Stimulated activated CD8-positive, alpha-beta memory T cell treated with anti-CD3 and anti-CD28 coated beads, Interleukin-4, amount 100 ng/mL, for 48 hours (primary cell): ENCODE measurements around the gene NPR2.

Experiments used
- DNase-seq: peaks from one replicate; pipeline ENCODE4 v3.0.0-alpha.2; 2020

NPR2 gene

GRCh38 chr9:35766997-35767396, 24.4 kb upstream of the NPR2 start:
- no peak for DNase-seq

GRCh38 chr9:35767458-35767857, 23.9 kb upstream of the NPR2 start:
- DNase-seq, result no peak

DNA sequence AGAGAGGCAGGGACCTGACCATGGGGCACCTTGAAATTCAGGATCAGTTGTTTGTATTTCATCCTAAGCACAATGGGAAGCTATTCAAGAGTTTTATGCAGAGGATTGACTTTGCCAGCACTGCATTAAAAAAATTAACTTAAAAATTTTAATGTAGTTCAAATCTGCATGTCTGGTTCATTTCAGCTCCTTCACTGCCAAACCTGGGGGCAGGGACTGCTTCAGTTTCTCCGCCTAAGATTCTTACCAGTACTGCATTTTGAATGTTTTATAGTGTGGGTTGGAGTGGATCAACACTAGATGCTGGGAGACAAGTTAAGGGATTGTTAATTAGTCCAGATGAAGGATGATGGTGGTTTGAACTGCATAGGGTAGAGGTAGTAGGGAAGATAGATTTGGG, 21.6 kb upstream of the NPR2 start:
- no peak for DNase-seq

DNA sequence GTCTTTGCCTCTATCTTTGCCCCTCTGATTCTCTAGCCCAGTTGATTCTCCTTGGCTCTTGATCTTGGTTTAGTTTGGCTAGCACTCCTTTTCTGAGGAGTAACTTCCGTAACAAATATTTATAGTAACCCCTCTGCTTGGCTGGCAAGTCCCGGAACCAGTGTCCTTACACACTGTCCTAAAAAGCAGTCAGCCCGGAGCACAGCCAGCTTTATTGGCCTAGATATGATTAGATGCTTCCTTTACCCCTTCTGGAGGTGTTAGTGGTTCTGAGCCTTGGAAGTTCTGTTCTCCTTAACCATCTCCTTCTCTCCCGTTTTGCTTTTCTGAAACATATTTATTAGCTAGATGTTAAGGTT, 20.3 kb upstream of the NPR2 start:
- DNase-seq, result no peak

GRCh38 chr9:35771534-35771933, 19.9 kb upstream of the NPR2 start:
- DNase-seq, result no peak

DNA sequence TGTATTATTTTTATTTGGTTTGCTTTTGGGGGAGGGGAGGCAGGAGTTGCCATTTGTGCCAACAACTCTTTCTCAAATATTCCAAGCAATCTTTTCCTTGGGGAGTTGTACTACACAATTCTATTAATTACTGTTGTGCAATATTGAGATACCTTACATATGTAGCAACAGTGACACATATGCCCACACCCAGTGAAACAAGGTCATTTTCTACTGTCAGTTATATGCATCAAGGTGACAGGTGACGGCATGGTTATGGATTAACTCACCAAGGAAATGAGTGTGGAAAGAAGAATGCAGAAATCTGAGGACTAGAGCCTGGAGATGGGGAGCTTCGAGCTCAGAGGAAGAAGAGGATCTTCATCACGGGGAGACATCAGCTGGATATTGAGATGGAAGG, 19.4 kb upstream of the NPR2 start:
- DNase-seq, result no peak

- DNase-seq, result no peak
These were observed 16.3 kb upstream of the NPR2 start for GRCh38 chr9:35774907-35775635.

- no peak for DNase-seq
These were observed 15.4 kb upstream of the NPR2 start for GRCh38 chr9:35776018-35776417.

GRCh38 chr9:35778496-35778895, 12.9 kb upstream of the NPR2 start:
- DNase-seq, result no peak

DNA sequence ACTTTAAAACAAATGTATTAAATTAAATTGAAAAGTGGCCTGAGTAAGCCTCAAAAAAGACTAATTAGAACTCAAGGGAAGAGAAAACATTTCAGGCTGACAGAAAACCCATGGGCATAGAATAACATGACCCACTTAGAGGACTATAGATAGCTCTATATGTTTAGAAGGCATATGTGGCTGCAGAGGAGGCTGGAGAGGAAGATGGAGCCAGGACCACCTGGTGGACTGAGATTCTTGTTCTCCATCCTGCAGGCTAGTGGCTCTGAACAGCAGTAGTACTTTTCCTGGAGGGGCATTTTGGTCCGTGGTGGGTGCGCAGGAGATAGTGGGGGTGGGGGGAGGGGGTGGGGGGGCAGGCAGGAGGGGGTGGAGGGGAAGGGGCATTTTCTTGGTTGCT, 10.3 kb upstream of the NPR2 start:
- DNase-seq, result no peak

- DNase-seq, result no peak
These were observed 8.0 kb upstream of the NPR2 start for GRCh38 chr9:35783418-35783817.

- DNase-seq, result no peak
These were observed 1.9 kb upstream of the NPR2 start for GRCh38 chr9:35789541-35789940.

- no peak for DNase-seq
These were observed 1.4 kb upstream of the NPR2 start for GRCh38 chr9:35790025-35790384.

- DNase-seq, result peak; percentile 60
These were observed 750 bp upstream of the NPR2 start for GRCh38 chr9:35790385-35791296.

GRCh38 chr9:35792024-35792813, 828 bp downstream of the NPR2 start:
- DNase-seq, result no peak

- DNase-seq, result no peak
These were observed 1.4 kb downstream of the NPR2 start for GRCh38 chr9:35792826-35793225.

- DNase-seq, result no peak
These were observed 2.1 kb downstream of the NPR2 start for GRCh38 chr9:35793461-35793860.

- no peak for DNase-seq
These were observed 4.3 kb downstream of the NPR2 start for GRCh38 chr9:35795695-35796094.

DNA sequence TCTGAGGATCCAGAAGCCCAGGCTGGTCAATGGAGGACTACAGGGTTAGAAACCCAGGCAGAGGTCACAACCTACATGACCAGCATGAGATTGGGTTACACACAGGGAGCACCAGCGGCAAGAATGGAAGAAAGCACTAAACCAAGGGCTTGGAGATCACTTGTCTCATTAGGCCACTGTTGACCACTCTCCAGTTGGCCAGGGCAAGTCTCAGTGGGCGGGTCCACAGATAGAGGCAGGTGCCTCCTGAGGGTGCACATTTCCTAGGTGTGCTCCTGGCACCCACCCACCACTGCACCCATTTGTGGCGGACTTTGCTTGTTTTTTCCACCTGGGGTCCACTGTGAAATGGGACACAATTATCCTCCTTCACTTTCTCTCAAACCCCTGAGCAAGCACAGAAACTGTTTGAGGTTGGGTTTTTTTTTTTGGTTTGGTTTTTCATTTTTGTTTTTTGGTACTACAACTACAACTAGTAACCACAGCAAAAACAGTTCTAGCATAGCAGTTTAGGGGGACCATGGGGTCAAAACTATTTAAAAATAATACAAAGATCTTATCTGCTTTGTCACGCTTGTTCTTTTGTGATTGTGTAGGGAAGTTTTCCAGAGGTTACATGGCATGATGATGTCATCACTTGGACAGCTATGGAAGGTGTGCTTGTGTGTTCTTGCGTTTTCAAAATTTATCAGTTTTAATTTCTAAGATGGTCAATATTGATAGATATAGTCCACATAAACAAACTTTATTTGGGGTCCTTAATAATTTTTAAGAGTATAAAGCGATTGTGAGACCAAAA, 6.1 kb downstream of the NPR2 start:
- peak; percentile 14 for DNase-seq

DNA sequence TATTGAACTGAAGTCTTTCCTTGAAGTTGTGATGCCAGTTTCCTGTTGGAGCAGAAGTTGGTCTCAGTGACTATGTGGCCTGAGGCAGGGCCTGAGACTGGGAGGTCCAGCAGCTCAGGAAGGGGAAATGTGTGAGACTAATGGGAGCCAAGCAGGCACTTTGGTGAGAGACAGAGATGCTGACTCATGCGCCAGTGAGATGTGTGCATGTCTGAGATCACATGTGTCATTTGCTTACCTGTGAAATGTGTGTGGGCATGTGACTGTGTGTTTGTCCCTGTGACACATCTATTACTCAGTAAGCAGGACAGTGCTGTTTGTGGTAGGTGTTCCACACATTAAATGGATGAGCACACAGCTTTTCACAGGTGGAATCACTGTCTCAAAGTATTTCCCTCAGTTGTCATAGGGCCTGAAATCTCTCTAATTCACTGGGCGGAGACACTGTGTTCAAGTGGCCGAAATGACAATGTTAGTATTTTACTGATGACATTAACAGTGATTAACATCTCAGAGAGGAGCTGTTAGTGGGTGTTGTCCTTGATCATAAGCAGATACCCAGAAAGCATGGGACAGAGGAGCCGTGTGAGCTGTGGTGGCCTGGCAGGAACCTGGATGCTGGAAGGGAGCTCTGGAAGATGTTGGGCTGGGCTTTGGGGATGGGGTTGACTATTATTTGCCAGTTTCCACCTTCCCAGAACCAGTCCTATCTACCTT, 7.4 kb downstream of the NPR2 start:
- peak; percentile 55 for DNase-seq

DNA sequence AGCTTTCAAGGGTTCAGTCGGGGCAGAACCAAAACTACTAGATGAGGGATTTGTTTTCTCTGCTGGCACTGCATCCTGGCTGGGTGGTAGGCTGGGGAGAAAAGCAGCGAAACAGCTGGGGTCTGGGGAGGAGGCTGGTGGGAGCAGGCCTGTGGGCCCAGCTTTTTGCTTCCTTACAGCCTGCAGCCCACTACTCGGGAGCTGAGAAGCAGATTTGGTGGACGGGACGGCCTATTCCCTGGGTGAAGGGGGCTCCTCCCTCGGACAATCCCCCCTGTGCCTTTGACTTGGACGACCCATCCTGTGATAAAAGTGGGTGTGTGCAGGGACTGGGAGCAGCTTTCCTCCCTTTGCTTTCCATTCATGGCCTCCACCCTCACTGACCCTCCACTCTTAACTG, 9.1 kb downstream of the NPR2 start:
- no peak for DNase-seq
